Measurements from ENCODE around the gene DGKE.
A peak's percentile ranks its signal among the peaks of the same experiment; 100 is the strongest.

DGKE gene

GRCh38 chr17:56817066-56817465 is 16.9 kb upstream of the DGKE start:
- no peak for DNase-seq

GRCh38 chr17:56819030-56819429 is 14.9 kb upstream of the DGKE start:
- DNase-seq, result no peak

DNA sequence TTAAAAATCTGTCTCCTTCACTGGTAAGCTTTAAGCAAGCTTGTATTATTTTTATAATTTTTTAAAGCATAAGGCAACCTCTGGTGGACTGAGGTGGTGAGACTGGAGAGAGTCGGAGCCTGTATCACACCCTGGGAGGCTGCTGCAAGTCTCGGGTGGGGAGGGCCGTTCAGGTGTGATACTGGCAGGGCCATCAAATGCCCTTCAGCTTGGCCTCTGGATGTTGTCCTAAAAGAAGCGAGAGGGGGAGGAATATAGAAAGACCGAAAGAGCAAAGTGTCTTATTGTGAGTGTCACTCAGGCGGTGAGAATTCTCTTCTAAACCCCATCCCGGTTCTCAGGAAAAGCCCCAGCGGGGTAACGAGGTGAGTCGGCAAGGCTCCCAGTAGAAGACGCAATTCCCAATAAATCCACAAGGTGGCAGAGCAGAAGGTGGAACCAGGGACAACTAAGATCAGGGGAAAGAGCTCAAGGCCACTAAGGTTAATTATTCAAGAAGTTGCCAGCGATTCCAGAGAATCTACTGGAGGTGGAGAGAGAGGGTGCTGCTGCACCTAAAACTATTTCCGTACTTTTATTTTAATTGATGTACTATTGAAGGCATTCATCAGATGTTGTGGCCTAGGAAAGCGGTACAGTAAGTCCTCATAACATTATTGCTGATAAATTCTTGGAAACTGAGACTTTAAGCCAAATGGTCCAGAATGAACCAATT is 14.4 kb upstream of the DGKE start:
- DNase-seq, result peak; percentile 62 to 81

- no peak for DNase-seq
Observed at GRCh38 chr17:56820207-56820606, 13.7 kb upstream of the DGKE start.

DNA sequence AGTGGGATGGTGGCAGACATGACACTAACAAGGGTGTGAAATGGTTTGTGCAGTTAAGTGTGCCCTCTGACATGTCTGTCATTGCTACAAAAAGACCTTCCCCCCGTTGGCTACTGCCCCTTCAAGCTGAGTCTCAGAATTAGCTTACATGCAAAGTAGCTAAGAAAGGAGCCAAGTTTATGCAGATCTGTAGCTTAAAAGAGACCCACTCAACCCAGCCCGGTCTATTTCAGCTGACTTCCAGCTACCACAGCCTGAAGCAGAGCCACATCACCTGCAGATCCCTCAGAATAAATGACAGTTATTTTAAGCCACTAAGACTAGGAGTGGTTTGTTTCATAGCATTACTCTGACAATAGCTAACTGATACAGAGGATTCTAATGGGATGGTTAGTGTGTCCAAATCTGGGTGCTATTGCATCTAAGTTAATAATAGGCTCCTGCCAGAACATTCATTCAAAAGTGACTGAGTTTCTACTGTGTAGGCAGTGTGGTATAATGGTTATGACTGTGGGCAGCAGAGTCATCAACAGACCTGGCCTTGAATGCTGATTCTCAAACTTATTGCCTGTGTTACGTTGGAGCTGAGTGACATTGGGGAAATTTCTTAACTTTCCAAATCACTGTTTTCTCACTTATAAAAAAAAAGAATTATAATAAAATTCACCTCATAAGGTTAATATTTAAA is 12.0 kb upstream of the DGKE start:
- DNase-seq, result no peak

DNA sequence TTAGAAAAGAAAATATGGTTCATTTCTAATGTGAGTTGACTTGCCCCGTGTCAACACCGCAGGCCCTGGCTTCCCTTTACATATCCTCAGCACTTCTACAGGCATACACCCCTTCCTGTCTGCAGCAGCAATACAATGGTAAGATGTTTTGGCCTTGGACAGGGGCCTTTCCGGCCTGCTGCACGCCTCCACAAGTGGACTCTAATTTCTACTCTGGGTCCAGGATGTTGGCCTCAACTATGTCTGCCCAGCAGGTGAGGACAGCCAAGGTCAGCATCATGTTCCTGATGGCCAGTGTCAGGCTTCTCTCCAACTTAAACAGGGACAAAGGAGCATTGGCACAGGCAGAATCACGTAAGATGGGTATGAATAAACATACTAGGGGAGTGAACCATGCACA is 11.2 kb upstream of the DGKE start:
- no peak for DNase-seq

DNA sequence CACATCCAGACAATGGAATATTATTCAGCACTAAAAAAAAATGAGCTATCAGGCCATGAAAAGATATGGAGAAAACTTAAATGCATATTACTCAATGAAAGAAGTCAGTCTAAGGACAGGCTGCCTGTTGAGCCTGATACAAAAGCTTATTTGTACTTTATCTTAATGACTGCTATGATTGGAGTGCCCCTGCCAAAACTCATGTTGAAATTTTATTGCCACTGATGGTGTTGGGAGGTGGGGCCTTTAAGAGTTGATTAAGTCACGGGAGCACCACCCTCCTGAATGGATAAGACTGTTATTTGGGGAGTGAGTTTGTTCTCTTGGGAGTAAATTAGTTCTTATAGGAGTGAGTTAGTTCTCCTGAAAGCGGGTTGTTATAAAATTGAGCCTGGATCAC is 10.1 kb upstream of the DGKE start:
- DNase-seq, result no peak

GRCh38 chr17:56824503-56824902 is 9.4 kb upstream of the DGKE start:
- no peak for DNase-seq

DNA sequence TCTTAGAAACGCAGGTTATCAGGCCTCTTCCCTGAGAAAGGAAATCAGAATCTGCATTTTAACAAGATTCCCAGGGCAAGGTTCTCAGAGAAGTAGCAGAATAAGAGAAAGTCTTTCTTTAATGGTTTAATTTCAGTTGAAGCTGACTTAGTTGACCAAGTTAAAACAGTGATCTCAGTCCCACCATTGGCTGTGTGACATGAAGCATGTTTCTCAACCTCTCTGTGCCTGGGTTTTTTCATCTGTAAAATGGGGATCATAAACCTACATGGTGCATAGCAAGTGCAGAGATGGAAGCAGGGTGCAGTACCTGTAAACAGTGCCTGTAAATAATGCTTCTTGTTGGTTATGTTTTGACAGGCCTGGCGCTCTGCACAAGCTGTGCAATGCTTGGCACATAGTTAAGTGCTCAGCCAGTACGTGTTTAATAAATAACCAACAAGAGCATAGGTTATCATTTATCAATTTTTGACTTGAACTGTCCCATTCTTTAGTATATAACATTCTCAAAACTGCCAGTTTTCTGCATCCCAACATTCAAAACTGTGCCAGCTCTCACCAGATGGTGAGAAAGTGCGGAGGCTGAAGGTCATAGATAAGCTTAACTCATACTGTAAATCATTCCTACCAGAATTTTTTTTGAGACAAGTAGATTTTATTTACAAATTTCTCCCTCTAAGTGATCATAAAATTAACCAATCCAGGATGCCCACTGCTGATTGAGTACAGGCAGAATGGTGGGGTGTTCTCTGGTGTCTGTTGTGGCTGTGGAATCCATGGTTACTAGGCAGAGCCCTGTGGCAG is 7.1 kb upstream of the DGKE start:
- no peak for DNase-seq

GRCh38 chr17:56830726-56831368 is 3.1 kb upstream of the DGKE start:
- DNase-seq, result no peak

DNA sequence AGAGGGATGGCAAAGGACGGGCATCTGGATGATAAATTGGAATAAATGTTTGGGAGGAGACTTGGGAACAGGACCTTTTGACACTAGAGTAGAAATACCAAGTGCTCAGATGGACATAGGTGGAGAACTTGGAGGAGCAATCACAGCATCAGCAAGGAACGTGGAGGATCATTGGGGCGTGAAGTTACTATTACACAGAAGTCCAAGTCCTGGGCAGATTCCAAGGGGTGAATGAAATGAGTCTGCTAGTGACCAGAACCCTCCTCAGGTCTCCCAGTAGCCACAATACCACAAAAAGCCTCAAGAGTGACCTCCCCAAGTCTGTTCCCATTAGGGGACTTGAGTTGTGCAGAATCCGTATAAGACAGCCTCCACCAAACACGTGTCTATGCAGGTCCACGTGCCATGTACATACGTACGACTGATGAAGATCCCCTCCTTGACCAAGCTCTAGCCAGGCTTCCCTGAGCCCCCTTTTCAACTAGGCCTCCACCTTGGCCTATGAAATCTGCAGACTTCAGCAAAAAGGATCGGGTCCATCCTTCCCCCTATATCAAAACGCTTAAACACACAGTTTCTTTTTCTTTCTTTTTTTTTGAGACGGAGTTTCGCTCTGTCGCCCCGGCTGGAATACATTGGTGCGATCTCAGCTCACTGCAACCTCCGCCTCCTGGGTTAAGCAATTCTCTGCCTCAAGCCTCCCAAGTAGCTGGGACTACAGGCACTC is 2.4 kb upstream of the DGKE start:
- DNase-seq, result no peak

DNA sequence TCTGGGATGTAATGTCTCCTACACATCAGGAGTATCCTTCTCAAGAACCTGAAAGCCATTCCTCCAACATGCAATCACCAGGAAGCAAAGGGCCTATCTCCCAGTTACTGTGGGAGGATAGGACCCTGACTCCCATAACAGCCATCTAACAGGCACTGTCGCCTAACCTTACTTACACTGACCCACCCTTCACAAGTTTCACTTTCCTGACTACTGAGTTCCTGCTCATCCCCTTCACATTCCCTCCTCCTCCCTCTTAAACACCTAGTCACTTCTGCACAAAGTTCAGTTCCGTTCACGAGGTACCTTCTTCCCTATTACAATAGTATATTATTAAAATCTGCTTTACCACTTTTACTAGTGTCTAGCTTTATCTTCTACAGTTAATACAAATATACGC is 1.5 kb upstream of the DGKE start:
- no peak for DNase-seq

DNA sequence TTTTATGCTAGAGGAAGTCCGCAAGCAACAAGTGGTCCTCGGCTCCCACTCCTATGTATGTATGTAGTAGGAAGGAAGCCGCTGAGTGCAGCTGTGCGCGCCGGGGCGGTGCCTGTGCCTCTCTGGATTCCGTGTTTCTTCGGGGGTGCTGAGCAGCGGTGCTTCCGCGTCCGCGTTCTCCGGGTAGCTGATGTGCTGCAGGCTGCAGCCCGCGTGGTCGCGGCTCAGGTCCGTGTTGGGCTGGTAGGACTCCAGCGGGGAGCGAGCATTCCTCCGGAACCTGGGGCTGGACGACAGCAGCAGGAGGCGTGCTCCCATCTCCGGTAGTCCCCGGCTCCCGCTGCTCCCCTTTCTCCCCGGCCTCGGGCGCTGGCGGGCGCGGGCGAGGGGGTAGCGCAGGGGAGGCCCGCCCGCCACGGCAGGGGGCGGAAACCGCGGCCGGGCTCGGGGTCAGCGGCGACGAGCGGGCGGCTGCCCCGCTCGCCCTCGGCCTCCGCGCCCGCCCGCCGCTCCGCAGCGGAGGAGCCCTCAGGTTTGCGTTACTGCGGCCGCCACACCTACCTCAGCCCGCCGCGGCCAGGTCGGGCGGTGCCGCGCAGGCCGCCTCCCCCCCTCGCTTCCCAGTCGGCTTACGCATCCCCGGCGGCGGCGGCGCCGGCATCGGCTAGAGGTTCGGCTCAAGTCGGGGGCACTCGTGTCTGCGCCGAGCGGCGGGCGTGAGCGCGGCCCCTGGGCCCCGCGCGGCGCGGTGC is 718 bp upstream of the DGKE start:
- DNase-seq, result peak; percentile 65 to 67

- DNase-seq, result peak; percentile 62 to 71
Observed at GRCh38 chr17:56834380-56835263, 671 bp downstream of the DGKE start.

DNA sequence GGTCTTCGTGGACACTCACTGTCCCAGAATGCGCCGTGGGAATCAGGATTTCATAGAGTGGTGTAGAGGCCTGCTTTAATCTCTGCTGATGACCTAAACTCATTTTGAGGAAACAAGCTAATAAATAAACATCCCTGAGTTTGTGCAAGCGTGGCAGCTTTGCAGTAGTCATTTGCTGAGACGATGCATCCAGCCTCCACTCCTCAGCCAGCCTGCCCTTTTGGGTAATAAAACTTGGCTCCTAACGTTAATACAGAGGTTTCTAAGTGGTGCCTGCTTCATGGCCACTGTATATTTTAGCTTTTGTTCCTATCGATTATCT is 1.3 kb downstream of the DGKE start:
- DNase-seq, result no peak

DNA sequence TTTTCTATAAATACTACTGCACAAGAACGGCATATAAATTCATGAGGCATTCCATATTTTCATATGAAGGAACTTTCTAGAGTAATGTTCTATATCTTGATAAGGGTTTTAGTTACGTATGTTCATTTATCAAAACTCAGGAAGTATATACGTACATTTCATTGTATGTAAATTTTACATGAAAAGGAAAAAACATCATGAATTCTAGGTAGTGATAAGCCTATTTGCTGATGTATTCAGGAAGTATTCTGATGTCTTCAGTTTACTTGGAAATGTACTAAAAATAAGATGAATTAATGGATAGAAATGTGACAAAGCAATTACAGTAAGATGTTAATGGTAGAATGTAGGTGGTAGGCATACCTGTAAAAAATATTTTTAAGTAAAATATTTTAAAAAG is 4.7 kb downstream of the DGKE start:
- no peak for DNase-seq

DNA sequence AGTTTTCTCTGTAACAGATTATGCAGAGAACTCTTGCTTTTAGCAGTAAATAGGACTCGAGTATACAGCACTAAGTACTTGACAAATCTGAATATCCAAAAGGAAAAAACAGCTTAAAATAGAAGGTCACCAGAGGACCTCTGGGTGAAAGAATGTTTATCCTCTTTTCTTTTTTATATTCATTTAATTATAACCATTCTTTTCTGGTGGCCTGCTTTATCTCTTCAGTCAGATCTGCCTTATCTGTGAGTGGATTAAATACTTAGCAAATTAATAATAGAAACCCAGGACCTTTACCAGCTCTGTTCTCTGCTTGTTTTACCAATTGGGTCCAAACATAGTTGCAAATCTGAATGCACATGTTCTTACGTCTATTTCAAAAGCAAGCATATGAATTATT is 8.6 kb downstream of the DGKE start:
- DNase-seq, result no peak

GRCh38 chr17:56845934-56846333 is 12.0 kb downstream of the DGKE start:
- DNase-seq, result no peak

GRCh38 chr17:56847106-56847505 is 13.2 kb downstream of the DGKE start:
- DNase-seq, result no peak

DNA sequence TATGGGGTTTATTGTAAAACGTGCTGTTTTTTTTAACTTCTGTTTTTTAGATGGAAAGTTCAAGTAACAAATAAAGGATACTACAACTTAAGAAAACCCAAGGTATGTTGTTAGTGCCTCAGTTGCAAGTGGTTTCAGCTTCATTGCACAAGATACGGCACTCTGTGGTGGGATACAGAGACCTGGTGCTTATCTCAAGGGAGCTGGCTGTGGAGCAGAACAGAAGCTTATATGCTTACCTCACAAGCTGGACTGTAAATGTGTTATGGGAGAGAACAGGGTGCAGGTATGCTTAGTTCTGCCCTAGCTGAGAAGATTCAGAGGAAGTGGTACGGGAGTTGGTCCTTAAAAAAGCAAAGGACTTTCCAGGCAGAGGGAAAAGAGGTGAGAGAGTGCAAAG is 15.2 kb downstream of the DGKE start:
- no peak for DNase-seq

DNA sequence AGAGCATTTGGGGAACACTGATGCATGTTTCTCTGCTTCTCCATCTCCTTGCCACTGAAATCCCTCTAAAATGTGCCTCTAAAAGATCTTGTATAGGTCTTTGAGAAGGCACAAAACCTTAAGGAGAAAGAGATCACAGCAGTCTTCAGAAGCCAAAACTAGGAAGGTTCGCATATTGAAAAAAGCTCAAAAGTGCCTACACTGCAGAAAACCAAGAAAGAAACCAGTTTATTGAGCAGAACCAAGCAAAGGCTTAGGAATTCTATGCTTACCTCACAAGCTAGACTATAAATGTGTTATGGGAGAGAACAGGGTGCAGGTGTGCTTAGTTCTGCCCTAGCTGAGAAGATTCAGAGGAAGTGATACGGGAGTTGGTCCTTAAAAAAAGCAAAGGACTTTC is 16.6 kb downstream of the DGKE start:
- DNase-seq, result no peak

Data from activated CD4-positive, alpha-beta T cell treated with anti-CD3 and anti-CD28 coated beads for 4 hours (primary cell).